ENCODE data around the gene CLCNKB.
"Not testable (repeated sequence)": the region's sequence is repeated elsewhere in the genome, so short reads cannot be mapped to it uniquely, and the experiment has no call there.

CLCNKB gene

DNA sequence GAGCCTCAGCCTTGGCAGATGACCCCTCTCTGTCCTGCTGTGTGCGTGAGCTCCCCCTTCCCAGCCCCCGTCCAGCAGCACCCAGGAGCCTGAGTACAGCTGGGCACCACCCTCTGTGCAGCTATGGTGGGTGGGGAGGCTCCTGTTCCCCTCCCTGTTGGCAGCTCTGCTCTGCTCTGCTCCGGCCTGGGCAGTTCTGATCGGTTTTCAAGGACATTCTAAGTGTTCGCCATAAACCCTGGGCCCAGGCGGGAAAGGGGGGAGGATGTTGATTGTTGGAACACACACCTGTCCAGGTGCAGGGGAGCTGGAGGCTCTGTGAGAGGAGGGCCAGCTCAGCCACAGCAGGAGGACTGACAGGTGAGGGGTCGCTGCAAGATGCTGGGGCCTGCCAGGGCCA lies at the start of gene CLCNKB:
TSS of gene CLCNKB (plus strand) at position 262 of the 400 bp plus-strand sequence. CDS start 711 bp downstream, outside the sequence.
- in situ Hi-C loops (cut with MboI; ENCODE audit: low pct_unique_long_range_greater_than_20kb, low sequenced_read_pairs) = no loop called here
- no peak for DNase-seq

- in situ Hi-C loops (cut with MboI; ENCODE audit: low pct_unique_long_range_greater_than_20kb, low sequenced_read_pairs) = no loop called here
- no peak for DNase-seq
These were observed 49.5 kb upstream of the CLCNKB start for GRCh38 chr1:15994081-15994480.

- in situ Hi-C loops (cut with MboI; ENCODE audit: low pct_unique_long_range_greater_than_20kb, low sequenced_read_pairs) = no loop called here
- peak; percentile 35 for DNase-seq
These were observed 48.8 kb upstream of the CLCNKB start for GRCh38 chr1:15994590-15995351.

DNA sequence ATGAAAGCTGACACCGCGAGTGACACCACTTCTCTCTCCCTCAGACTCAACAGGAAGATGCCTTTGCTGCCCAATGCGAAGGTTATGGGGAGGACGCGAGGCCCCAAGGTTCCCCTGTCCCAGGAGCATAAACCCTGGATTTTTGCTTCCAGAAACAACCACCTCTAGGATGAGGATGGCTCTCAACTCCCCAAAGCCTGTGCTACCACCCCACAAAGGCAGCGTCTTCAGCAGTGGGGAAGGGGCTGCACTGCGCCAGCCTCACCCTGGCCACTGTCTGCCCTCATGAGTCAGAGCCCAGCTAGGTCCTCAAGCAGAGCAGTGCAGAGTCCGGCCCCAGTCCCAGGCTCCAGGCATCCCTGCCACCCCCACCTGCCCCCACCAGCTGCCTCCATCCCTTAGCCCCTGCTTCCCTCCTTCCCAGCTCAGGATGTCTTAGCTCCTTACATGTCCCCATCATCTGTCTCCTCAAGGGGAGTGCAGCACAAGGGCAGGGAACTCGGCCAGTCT lies 46.5 kb upstream of the CLCNKB start:
- DNase-seq = no peak
- in situ Hi-C loops (cut with MboI; ENCODE audit: low pct_unique_long_range_greater_than_20kb, low sequenced_read_pairs) = no loop called here

DNA sequence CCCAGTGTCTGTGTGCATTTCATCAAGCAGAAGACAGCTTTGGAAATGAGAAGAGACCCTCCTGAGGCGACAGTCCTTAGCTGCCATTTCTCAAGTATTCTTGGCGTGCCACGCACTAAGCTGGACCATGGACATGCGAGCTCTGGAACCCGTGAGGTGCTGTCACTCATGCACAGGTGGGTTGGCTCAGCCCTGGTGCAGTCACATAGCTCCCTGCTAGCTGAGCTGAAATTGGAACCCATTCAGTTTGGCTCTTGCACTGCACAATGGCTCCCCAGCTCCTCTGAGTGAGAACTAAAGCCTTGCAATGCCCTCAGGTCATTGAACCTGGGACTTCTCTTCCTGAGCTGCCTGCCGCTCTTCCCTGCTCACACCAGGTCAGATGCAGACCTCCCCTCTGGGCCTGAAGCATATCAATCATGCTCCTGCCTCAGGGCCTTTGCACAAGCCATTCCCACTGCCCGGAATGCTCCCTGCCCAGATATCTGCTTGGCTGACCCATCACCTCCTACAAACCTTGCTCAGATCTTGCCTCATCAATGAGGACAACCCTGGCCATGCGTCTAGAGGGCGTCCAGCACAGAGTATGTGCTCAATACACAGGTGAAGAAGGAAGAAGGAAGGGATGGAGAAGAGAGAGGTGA lies 45.8 kb upstream of the CLCNKB start:
- in situ Hi-C loops (cut with MboI; ENCODE audit: low pct_unique_long_range_greater_than_20kb, low sequenced_read_pairs) = no loop called here
- no peak for DNase-seq

DNA sequence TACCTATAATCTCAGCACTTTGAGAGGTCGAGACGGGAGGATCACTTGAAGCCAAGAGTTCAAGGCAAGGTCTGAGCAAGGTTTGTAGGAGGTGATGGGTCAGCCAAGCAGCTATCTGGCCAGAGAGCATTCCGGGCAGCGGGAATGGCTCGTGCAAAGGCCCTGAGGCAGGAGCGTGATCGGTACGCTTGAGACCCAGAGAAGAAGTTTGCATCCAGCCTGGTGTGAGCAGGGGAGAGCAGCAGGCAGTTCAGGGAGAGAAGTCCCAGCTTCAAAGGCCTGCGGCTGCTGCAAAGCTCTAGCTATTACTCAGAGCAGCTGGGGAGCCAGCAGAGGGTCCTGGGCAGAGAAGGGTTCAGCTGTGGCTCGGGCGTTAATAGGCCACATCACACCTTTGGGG lies 44.7 kb upstream of the CLCNKB start:
- in situ Hi-C loops (cut with MboI; ENCODE audit: low pct_unique_long_range_greater_than_20kb, low sequenced_read_pairs) = no loop called here
- DNase-seq = no peak

- DNase-seq; in situ Hi-C loops (cut with MboI; ENCODE audit: low pct_unique_long_range_greater_than_20kb, low sequenced_read_pairs): not testable (repeated sequence)
These were observed 42.3 kb upstream of the CLCNKB start for GRCh38 chr1:16001274-16001673.

DNA sequence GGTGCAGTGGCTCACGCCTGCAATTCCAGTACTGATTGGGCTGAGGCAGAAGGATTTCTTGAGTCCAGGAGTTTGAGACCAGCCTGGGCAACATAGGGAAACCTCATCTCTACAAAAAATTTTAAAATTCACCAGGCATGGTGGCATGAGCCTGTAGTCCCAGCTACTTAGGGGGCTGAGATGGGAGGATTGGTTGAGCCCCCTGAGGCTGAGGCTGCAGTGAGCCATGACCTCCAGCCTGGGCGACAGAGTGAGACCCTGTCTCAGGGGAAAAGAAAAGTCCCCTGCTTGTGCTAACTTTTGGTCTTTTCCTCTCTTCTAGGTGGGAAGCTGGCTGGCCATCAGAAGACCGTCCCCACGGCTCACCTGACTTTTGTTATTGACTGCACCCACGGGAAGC lies 38.0 kb upstream of the CLCNKB start:
- in situ Hi-C loops (cut with MboI; ENCODE audit: low pct_unique_long_range_greater_than_20kb, low sequenced_read_pairs) = no loop called here
- no peak for DNase-seq

GRCh38 chr1:16006010-16006409 lies 37.6 kb upstream of the CLCNKB start:
- no peak for DNase-seq
- in situ Hi-C loops (cut with MboI; ENCODE audit: low pct_unique_long_range_greater_than_20kb, low sequenced_read_pairs) = no loop called here

GRCh38 chr1:16006552-16007485 lies 36.8 kb upstream of the CLCNKB start:
- peak; percentile 41 for DNase-seq
- in situ Hi-C loops (cut with MboI; ENCODE audit: low pct_unique_long_range_greater_than_20kb, low sequenced_read_pairs) = no loop called here

DNA sequence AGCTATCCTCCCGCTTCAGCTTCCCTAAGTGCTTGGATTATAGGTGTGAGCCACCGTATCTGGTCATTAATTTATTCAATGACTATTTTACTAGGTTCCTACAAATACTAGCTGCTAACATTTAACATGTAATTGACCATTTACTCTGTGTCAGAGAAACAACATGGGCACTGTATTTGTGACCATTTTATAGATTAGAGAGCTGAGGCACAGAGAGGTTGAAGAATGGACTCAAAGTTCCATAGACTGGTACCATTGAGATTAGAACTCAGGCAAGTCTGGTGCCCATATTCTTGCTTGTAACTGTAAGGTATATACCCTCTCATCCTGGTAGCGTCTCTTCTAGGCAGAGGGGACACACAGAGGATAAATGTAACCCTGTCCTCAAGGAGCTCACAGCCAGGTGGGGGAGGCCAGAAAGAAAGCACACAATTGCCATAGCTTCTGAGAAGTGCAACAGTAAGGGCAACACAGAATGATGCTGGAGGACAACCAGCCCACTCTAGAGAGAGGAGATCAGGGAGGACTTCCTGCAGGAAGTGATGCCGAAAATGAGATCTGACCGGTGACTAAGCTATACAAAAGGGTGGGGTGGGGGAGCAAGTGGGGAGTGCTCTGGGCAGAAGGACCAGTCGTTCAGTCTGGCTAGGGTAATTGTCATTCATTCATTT lies 35.8 kb upstream of the CLCNKB start:
- DNase-seq = no peak
- in situ Hi-C loops (cut with MboI; ENCODE audit: low pct_unique_long_range_greater_than_20kb, low sequenced_read_pairs) = no loop called here

DNA sequence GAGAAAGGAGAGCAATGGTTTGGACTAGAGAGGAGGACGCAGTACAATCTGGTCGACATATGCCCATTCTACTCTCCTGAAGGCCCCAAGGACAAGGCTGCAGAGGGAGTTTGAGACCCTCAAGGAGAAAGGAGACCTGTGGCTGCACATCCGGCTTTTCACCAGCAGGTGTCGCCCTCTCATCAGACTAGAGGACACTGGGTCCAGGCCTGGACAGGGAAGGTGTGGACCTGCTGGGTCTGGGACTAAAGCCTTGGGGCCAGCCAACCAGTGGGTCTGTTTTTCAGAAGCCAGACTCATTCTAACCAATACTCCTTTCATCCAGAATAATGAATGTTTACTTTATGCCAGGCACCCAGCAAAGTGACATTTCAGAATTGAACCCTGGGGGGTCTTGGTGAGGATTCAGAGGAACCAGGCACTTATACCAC lies 34.5 kb upstream of the CLCNKB start:
- DNase-seq = peak; percentile 73
- in situ Hi-C loops (cut with MboI; ENCODE audit: low pct_unique_long_range_greater_than_20kb, low sequenced_read_pairs) = no loop called here

DNA sequence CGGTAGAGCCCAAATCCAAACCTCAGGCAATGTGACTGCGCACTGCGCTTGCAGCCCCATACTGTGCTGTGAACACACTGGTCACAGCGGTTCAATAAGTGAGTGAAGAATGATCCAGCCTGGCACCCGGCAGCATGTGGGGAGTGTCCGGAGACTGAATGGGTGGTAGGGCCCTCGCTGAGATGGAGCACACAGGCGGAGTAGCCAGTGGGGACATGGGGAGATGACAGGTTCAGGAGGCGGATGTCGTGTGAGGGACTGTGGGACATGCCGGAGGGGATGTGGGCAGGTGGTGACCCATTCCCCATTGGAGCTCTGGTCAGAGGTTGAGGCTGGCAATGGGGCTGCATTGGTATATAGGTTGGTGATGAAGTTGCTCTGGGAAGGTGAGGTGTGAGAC lies 33.9 kb upstream of the CLCNKB start:
- in situ Hi-C loops (cut with MboI; ENCODE audit: low pct_unique_long_range_greater_than_20kb, low sequenced_read_pairs) = no loop called here

DNA sequence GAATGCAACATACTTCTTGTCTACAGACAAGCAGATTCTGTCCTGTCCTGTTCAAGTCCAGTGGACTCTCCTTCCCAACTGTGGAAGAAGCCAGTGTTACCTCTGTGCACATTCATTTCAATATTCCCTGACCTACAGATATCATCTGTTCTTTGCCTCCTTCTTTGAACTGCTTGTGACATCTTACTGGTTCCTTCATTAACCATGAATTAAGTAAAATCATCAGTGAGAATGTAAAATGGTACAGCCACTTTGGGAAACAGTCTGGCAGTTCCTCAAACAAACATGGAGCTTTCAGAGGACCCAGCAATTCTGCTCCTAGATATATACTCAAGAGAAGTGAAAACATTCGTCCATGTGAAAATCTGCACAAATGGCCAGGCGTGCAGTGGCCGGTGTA lies 32.7 kb upstream of the CLCNKB start:
- in situ Hi-C loops (cut with MboI; ENCODE audit: low pct_unique_long_range_greater_than_20kb, low sequenced_read_pairs) = no loop called here
- no peak for DNase-seq

More for the DNA sequence above, 33.9 kb upstream of the CLCNKB start:
- no peak for DNase-seq

DNA sequence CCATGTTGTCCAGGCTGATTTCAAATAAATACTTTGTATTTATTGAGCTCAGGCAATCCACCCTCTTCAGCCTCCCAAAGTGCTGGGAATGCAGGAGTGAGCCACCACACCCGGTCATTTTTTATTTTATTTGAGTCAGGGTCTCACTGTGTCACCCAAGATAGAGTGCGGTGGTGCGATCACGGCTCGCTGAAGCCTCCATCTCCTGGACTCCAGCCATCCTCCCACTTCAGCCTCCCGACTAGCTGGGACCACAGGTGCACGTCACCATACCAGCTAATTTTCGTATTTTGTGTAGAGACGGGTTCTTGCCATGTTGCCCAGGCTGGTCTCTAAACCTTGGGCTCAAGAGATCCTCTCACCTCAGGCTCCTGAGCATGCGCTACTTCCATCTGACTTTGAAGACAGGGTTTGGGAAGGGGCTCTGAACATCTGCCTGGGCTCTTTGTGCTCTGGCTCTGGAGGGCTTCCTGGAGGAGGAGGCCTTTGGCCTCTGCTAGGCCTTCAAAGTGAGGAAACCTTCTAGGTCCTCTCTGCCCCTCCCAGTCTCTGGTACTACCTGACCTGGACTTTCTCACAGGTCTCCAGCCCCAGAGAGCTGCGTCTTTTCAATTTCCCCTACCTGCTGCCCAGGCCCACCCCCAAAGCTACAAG lies 31.5 kb upstream of the CLCNKB start:
- DNase-seq = no peak
- in situ Hi-C loops (cut with MboI; ENCODE audit: low pct_unique_long_range_greater_than_20kb, low sequenced_read_pairs) = no loop called here

- in situ Hi-C loops (cut with MboI; ENCODE audit: low pct_unique_long_range_greater_than_20kb, low sequenced_read_pairs) = no loop called here
These were observed 30.9 kb upstream of the CLCNKB start for GRCh38 chr1:16012590-16013219.

GRCh38 chr1:16013220-16013907 lies 30.2 kb upstream of the CLCNKB start:
- DNase-seq = peak; percentile 54

More at GRCh38 chr1:16012590-16013219, 30.9 kb upstream of the CLCNKB start:
- peak; percentile 70 for DNase-seq

GRCh38 chr1:16013908-16014258 lies 29.7 kb upstream of the CLCNKB start:
- in situ Hi-C loops (cut with MboI; ENCODE audit: low pct_unique_long_range_greater_than_20kb, low sequenced_read_pairs) = no loop called here
- no peak for DNase-seq

More at GRCh38 chr1:16013220-16013907, 30.2 kb upstream of the CLCNKB start:
- in situ Hi-C loops (cut with MboI; ENCODE audit: low pct_unique_long_range_greater_than_20kb, low sequenced_read_pairs) = no loop called here

Measured in KBM-7 (cell line).